Dedifferentiated amniotic fluid mesenchymal stem cell (primary cell): ENCODE data around the gene TMEM232.
A peak's percentile ranks its signal among the peaks of the same experiment; 100 is the strongest.

Experiments
- DNase-seq: peaks from one replicate; pipeline ENCODE4 v3.0.0-alpha.2; 2016; ENCODE audit errors: extremely low spot score

TMEM232 gene

DNA sequence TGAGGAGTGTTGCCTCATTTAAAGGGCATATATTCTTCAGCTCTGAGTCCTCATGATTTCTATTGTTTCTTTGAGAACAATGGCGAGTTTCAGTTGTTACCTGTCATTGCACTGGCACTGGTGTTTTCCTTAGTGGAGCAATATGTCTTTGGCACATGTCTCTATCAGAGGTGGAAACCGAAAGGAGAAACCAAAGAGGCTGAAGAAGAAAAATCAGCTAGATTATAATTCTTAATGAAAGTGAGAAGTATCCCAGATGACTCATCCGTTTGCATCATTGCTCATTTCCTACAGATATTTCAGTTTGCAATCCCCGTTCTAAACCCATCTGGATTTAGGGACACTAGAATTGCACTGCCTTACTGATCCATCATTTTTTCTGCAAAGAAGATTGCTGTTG is 324.6 kb downstream of the TMEM232 start:
- no peak for DNase-seq

DNA sequence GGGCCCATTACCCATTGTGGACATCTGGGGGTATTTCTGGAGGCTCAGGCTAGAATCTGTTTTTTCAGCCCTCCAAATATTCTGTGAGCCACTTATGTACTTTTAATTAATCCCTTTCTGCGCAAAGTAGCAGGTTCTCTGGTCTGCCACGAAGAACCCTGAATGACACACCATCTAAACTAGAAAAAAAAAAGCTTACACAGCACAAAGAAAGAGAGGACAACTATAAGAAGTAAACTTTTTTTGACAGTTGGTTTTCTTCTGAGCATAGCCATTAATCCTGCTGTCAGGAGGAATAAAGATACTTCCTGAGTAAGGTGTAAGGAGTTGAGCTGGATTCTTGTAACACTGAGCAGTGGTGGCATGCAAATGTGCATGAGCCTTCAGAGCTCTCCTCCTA is 327.5 kb downstream of the TMEM232 start:
- DNase-seq: no peak

DNA sequence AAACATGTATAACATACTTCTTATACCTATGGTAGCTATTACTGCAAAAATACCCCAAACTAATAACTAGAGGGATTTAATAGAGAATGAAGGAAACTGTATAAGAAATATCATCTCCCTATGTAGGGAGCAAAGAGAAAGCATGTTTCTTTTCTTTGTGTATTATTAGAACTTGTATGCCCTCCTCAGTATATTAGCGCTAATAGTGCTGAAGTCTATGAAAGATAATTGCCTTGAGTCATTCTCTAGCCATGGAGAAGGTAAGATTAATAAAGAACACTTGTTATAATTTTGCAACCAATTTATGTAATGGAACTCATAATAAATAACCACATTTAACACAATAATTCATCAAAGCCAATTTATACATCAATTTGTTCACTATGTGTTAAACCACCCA is 329.2 kb downstream of the TMEM232 start:
- no peak for DNase-seq

- DNase-seq: peak; percentile 57
These were observed 339.7 kb downstream of the TMEM232 start for GRCh38 chr5:110386782-110387181.

- DNase-seq: no peak
These were observed 343.2 kb downstream of the TMEM232 start for GRCh38 chr5:110383231-110383630.

GRCh38 chr5:110377943-110378342 is 348.5 kb downstream of the TMEM232 start:
- peak; percentile 70 for DNase-seq

DNA sequence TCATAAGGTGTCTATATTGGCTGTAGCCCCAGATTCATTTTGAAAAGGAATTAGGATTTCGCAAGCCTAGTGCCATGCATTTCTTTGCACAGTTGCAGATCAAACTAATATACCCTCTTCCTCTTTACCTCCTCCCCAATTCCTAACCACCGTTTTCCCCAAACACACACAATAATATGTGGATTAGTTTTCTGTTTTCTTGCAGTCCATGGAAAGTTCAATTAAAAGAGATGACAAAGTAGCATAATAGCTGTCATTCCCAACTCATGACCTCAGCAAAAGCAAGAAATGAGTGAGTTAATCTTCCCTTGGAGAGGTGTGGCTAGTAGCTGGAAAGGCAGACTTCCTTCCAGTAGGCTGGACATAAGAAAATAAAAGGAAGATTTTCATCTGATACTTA is 349.1 kb downstream of the TMEM232 start:
- DNase-seq: peak; percentile 50

GRCh38 chr5:110376281-110376951 is 350.1 kb downstream of the TMEM232 start:
- peak; percentile 81 for DNase-seq

DNA sequence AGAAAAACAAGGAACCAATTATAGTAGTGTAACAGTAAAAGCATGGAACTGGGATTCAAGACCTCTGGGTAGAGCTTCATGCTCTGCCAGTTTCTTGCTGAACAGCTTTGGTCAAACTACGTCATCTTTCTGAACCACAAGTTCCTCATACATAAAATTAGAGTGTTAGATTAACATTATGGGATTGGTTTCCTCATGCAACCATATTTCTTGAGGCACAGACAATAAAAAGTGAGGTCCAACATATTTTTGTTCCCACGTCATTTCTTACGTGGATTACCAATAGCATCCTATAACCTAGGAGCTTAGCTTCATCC is 354.8 kb downstream of the TMEM232 start:
- no peak for DNase-seq

DNA sequence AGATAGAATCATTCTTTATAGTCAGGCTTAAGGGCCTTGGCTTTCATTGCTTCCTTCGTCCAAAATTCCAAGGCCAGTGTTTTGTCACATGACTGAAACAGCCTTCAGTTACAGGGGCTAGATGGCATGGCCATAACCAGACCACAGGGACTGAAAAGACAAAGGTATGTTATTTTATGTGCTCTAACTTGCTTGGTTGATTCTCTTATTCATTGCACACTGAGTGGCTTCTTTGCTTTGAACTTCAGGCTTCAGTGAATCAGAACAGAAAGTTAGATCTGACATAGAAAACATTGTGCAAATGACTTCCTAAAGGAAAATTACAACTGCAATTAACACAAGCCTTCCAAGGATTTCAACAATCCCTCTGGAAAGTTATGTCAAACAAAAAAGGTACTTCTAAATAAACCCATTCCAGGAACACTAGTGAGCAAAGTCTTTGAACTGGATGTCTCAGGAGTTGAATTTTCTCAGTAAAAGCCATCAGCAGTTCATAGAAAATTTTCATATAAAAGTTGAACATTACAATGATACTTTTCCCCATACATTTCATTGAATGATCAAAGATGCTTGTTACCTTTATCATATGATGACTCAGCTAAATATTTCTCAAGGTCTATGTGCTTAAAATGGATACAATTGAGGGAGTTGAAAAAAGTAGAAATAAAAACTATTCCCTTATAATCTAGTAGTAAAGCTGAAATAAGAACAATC is 355.3 kb downstream of the TMEM232 start:
- no peak for DNase-seq
